ENCODE data around the gene PLD4. TPM values are rescaled to one million over a fixed set of nuclear protein-coding genes. Genes with fewer than 3 reads are reported as not detected.

PLD4 gene
- total RNA-seq, 2 donors from 2014 or later, result not detected

GRCh38 chr14:104912053-104912452, 12.6 kb upstream of the PLD4 start:
- H3K27me3 Mint-ChIP-seq (ENCODE audit: insufficient read depth), result peaks cover 43% of the 10 kb centered on the region
- no peak for DNase-seq
- TF ChIP-seq, protein P1, sequence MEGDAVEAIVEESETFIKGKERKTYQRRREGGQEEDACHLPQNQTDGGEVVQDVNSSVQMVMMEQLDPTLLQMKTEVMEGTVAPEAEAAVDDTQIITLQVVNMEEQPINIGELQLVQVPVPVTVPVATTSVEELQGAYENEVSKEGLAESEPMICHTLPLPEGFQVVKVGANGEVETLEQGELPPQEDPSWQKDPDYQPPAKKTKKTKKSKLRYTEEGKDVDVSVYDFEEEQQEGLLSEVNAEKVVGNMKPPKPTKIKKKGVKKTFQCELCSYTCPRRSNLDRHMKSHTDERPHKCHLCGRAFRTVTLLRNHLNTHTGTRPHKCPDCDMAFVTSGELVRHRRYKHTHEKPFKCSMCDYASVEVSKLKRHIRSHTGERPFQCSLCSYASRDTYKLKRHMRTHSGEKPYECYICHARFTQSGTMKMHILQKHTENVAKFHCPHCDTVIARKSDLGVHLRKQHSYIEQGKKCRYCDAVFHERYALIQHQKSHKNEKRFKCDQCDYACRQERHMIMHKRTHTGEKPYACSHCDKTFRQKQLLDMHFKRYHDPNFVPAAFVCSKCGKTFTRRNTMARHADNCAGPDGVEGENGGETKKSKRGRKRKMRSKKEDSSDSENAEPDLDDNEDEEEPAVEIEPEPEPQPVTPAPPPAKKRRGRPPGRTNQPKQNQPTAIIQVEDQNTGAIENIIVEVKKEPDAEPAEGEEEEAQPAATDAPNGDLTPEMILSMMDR (conservative IDR thresholded peaks at IDR 0.05), result no peak
- H3K9me3 Mint-ChIP-seq, result peaks cover 21% of the 10 kb centered on the region
- 87 to 95% methylated on average over 3 of the region's 3 CpGs for WGBS, 2 experiments (ENCODE audit: insufficient coverage in 1 of 2, insufficient read length in 1 of 2)
- Histone ChIP-seq H3K4me3 (ENCODE audit: low read length) (no peak overlapping the region), H3K4me1 (ENCODE audit: control insufficient read depth, insufficient read depth, low read length) (no peaks in the 10 kb centered on the region), H3K9me3 (ENCODE audit: control insufficient read depth, low read length) (peaks cover 24% of the 10 kb centered on the region), H3K27ac (ENCODE audit: low read depth, low read length) (no peak overlapping the region), H3K9ac (ENCODE audit: extremely low read depth, low read length, poor library complexity, severe bottlenecking) (no peak overlapping the region), H3K36me3 (ENCODE audit: control insufficient read depth, insufficient read depth, low read length) (no peaks in the 10 kb centered on the region), H3K27me3 (ENCODE audit: control insufficient read depth, insufficient read depth, low read length, poor library complexity, severe bottlenecking) (peaks cover 40% of the 10 kb centered on the region)
- no peaks in the 10 kb centered on the region for H3K4me1 Mint-ChIP-seq
- H3K4me3 Mint-ChIP-seq, result no peak overlapping the region
- H3K36me3 Mint-ChIP-seq (ENCODE audit: low read depth), result no peaks in the 10 kb centered on the region
- H3K27ac Mint-ChIP-seq, result no peak overlapping the region

DNA sequence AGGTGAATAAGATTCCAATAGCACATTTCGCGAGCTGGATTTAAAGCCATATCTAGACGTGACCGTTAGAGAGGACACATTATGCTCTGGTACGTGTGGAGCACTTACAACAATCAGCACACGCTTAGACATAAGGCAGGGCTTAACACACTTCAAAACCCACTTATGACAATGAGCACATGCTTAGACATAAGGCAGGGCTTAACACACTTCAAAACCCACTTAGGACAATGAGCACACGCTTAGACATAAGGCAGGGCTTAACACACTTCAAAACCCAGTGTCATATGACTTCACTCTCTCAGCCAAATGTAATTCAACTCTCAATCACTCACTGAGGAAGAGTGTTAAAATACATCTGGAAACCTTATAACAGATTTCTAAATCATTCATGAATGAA, 11.2 kb upstream of the PLD4 start:
- H3K4me1 ChIP-seq (ENCODE audit: control insufficient read depth, insufficient read depth, low read length), result no peaks in the 10 kb centered on the region
- 91 to 93% methylated on average over 5 to 7 of the region's 7 CpGs for WGBS, 2 experiments (ENCODE audit: insufficient coverage in 1 of 2, insufficient read length in 1 of 2)

GRCh38 chr14:104917116-104917515, 7.6 kb upstream of the PLD4 start:
- WGBS, 2 experiments (ENCODE audit: insufficient coverage in 1 of 2, insufficient read length in 1 of 2), result 90 to 95% methylated on average over 7 to 8 of the region's 9 CpGs
- H3K36me3 ChIP-seq (ENCODE audit: control insufficient read depth, insufficient read depth, low read length), result no peaks in the 10 kb centered on the region

More for the DNA sequence above, 11.2 kb upstream of the PLD4 start:
- peaks cover 14% of the 10 kb centered on the region for H3K9me3 ChIP-seq (ENCODE audit: control insufficient read depth, low read length)
- no peak overlapping the region for H3K27ac Mint-ChIP-seq
- H3K36me3 Mint-ChIP-seq (ENCODE audit: low read depth), result no peaks in the 10 kb centered on the region
- H3K27me3 Mint-ChIP-seq (ENCODE audit: insufficient read depth), result peaks cover 31% of the 10 kb centered on the region
- TF ChIP-seq, protein P1 (conservative IDR thresholded peaks at IDR 0.05), result no peak
- H3K4me3 Mint-ChIP-seq, result no peak overlapping the region
- H3K27ac ChIP-seq (ENCODE audit: low read depth, low read length), result no peak overlapping the region
- DNase-seq, result no peak
- no peaks in the 10 kb centered on the region for H3K4me1 Mint-ChIP-seq
- H3K27me3 ChIP-seq (ENCODE audit: control insufficient read depth, insufficient read depth, low read length, poor library complexity, severe bottlenecking), result peaks cover 26% of the 10 kb centered on the region
- no peak overlapping the region for H3K9ac ChIP-seq (ENCODE audit: extremely low read depth, low read length, poor library complexity, severe bottlenecking)
- H3K36me3 ChIP-seq (ENCODE audit: control insufficient read depth, insufficient read depth, low read length), result no peaks in the 10 kb centered on the region
- H3K9me3 Mint-ChIP-seq, result peaks cover 15% of the 10 kb centered on the region
- no peak overlapping the region for H3K4me3 ChIP-seq (ENCODE audit: low read length)

More at GRCh38 chr14:104917116-104917515, 7.6 kb upstream of the PLD4 start:
- no peaks in the 10 kb centered on the region for H3K4me1 ChIP-seq (ENCODE audit: control insufficient read depth, insufficient read depth, low read length)
- no peak overlapping the region for H3K27ac ChIP-seq (ENCODE audit: low read depth, low read length)
- Mint-ChIP-seq H3K9me3 (peaks cover 1% of the 10 kb centered on the region), H3K4me1 (no peaks in the 10 kb centered on the region), H3K4me3 (no peak overlapping the region), H3K27me3 (ENCODE audit: insufficient read depth) (peaks cover 19% of the 10 kb centered on the region), H3K36me3 (ENCODE audit: low read depth) (no peaks in the 10 kb centered on the region), H3K27ac (no peak overlapping the region)
- H3K9me3 ChIP-seq (ENCODE audit: control insufficient read depth, low read length), result peaks cover 2% of the 10 kb centered on the region
- peaks cover 14% of the 10 kb centered on the region for H3K27me3 ChIP-seq (ENCODE audit: control insufficient read depth, insufficient read depth, low read length, poor library complexity, severe bottlenecking)
- no peak for DNase-seq
- H3K4me3 ChIP-seq (ENCODE audit: low read length), result no peak overlapping the region
- no peak overlapping the region for H3K9ac ChIP-seq (ENCODE audit: extremely low read depth, low read length, poor library complexity, severe bottlenecking)
- TF ChIP-seq, protein P1 (conservative IDR thresholded peaks at IDR 0.05), result no peak
